ENCODE results near the gene KHDRBS1. TPM values are rescaled to one million over a fixed set of nuclear protein-coding genes. Genes with fewer than 3 reads are reported as not detected.
A peak's percentile ranks its signal among the peaks of the same experiment; 100 is the strongest.

Gene KHDRBS1
- total and polyA plus RNA-seq, 2 of the 13 experiments (the other 11 are each of a cell fraction or from before 2014, with no cell fraction given) = 25.1 to 39.0 TPM

DNA sequence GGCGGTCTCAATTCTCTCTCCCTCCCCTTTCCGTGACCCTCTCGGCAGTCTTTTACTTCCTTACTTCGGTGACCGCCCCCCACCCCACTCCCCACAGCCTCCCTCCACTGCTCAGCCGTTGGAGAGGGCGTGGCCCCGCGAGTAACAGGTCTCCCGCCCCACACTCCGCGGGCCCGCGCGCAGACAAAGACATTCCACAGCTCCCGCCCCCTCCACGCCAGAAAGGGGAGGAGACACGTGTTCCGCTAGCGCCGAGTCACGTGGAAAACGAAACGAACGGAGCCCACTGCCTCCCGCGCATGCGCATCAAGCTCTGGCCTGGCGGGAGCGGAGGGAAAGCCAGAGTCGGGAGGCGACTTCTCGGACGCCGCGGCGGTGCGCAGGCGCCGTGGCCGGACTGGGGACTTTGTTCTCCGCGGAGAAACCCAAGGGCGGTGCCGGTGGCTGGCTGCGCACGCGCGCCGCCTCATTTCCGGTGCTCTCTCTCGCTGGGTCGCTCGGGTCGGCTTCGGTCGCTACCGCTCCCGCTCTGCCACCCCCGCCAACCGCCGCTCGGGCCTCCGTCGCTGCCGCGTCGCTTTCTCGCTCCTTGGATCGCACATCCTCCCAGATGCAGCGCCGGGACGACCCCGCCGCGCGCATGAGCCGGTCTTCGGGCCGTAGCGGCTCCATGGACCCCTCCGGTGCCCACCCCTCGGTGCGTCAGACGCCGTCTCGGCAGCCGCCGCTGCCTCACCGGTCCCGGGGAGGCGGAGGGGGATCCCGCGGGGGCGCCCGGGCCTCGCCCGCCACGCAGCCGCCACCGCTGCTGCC, at the start of gene KHDRBS1 (continued):
- peak; percentile 83 for TF ChIP-seq SP5 (CRISPR knock-in tag; IDR thresholded peaks at IDR 0.05; ENCODE audit: borderline replicate concordance, low read depth)
- TF ChIP-seq SETDB1 (CRISPR knock-in tag; IDR thresholded peaks at IDR 0.05; ENCODE audit: borderline replicate concordance) = no peak
- peak; percentile 47; the same call in 1 of the 2 replicates for TF ChIP-seq ZNF749 (CRISPR knock-in tag; IDR thresholded peaks at IDR 0.05; ENCODE audit: borderline replicate concordance)
- no peak for TF ChIP-seq STAG1 (CRISPR knock-in tag; IDR thresholded peaks at IDR 0.05)
- TF ChIP-seq THAP11 (CRISPR knock-in tag; IDR thresholded peaks at IDR 0.05) = peak; percentile 74
- no peak for TF ChIP-seq ZBTB21 (CRISPR knock-in tag; IDR thresholded peaks at IDR 0.05)
- TF ChIP-seq NCOA5 (CRISPR knock-in tag; IDR thresholded peaks at IDR 0.05) = no peak
- TF ChIP-seq ZNF737 (CRISPR knock-in tag; IDR thresholded peaks at IDR 0.05; ENCODE audit: borderline replicate concordance) = no peak
- TF ChIP-seq, protein P1, sequence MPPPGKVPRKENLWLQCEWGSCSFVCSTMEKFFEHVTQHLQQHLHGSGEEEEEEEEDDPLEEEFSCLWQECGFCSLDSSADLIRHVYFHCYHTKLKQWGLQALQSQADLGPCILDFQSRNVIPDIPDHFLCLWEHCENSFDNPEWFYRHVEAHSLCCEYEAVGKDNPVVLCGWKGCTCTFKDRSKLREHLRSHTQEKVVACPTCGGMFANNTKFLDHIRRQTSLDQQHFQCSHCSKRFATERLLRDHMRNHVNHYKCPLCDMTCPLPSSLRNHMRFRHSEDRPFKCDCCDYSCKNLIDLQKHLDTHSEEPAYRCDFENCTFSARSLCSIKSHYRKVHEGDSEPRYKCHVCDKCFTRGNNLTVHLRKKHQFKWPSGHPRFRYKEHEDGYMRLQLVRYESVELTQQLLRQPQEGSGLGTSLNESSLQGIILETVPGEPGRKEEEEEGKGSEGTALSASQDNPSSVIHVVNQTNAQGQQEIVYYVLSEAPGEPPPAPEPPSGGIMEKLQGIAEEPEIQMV (CRISPR knock-in tag; IDR thresholded peaks at IDR 0.05; ENCODE audit: low read depth) = 0 out of 2 replicates have a peak, but pooled peaks have one; percentile 52
- no peak for TF ChIP-seq ZSCAN9 (CRISPR knock-in tag; IDR thresholded peaks at IDR 0.05; ENCODE audit: borderline replicate concordance)
- peak; percentile 70; the same call in 1 of the 2 replicates for TF ChIP-seq SNAI1 (CRISPR knock-in tag; IDR thresholded peaks at IDR 0.05; ENCODE audit: borderline replicate concordance)
- TF ChIP-seq NFATC3 (CRISPR knock-in tag; IDR thresholded peaks at IDR 0.05) = no peak
- TF ChIP-seq, protein P2, sequence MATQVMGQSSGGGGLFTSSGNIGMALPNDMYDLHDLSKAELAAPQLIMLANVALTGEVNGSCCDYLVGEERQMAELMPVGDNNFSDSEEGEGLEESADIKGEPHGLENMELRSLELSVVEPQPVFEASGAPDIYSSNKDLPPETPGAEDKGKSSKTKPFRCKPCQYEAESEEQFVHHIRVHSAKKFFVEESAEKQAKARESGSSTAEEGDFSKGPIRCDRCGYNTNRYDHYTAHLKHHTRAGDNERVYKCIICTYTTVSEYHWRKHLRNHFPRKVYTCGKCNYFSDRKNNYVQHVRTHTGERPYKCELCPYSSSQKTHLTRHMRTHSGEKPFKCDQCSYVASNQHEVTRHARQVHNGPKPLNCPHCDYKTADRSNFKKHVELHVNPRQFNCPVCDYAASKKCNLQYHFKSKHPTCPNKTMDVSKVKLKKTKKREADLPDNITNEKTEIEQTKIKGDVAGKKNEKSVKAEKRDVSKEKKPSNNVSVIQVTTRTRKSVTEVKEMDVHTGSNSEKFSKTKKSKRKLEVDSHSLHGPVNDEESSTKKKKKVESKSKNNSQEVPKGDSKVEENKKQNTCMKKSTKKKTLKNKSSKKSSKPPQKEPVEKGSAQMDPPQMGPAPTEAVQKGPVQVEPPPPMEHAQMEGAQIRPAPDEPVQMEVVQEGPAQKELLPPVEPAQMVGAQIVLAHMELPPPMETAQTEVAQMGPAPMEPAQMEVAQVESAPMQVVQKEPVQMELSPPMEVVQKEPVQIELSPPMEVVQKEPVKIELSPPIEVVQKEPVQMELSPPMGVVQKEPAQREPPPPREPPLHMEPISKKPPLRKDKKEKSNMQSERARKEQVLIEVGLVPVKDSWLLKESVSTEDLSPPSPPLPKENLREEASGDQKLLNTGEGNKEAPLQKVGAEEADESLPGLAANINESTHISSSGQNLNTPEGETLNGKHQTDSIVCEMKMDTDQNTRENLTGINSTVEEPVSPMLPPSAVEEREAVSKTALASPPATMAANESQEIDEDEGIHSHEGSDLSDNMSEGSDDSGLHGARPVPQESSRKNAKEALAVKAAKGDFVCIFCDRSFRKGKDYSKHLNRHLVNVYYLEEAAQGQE (IDR thresholded peaks at IDR 0.05; ENCODE audit: borderline replicate concordance in 1 of 2, low read depth in 1 of 2, low read length in 2 of 2) = peak in 1 of 2 experiments; percentile 58; a peak in 1 of 4 replicates
- TF ChIP-seq HNRNPH1 (optimal IDR thresholded peaks at IDR 0.05; ENCODE audit: low read depth, low read length) = no peak
- TF ChIP-seq, protein P3, sequence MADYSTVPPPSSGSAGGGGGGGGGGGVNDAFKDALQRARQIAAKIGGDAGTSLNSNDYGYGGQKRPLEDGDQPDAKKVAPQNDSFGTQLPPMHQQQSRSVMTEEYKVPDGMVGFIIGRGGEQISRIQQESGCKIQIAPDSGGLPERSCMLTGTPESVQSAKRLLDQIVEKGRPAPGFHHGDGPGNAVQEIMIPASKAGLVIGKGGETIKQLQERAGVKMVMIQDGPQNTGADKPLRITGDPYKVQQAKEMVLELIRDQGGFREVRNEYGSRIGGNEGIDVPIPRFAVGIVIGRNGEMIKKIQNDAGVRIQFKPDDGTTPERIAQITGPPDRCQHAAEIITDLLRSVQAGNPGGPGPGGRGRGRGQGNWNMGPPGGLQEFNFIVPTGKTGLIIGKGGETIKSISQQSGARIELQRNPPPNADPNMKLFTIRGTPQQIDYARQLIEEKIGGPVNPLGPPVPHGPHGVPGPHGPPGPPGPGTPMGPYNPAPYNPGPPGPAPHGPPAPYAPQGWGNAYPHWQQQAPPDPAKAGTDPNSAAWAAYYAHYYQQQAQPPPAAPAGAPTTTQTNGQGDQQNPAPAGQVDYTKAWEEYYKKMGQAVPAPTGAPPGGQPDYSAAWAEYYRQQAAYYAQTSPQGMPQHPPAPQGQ (CRISPR knock-in tag; IDR thresholded peaks at IDR 0.05; ENCODE audit: borderline replicate concordance) = no peak
- TF ChIP-seq HIVEP1 (CRISPR knock-in tag; IDR thresholded peaks at IDR 0.05) = peak; percentile 81
- 0 out of 2 replicates have a peak, but pooled peaks have one; percentile 11 for TF ChIP-seq SOX13 (IDR thresholded peaks at IDR 0.05)
- peak in 1 of 2 experiments; percentile 85; a peak in 2 of 4 replicates for TF ChIP-seq SOX13 (CRISPR knock-in tag; conservative IDR thresholded peaks at IDR 0.05 in 1 of 2, IDR thresholded peaks at IDR 0.05 in 1 of 2)
- TF ChIP-seq MAFK (conservative IDR thresholded peaks at IDR 0.05 in 1 of 2, IDR thresholded peaks at IDR 0.05 in 1 of 2; ENCODE audit: low read length in 2 of 2) = no peak
- peak; percentile 88 for TF ChIP-seq ZNF883 (CRISPR knock-in tag; IDR thresholded peaks at IDR 0.05; ENCODE audit: not compliant biosample characterization)
